ENCODE results near the gene SPRED2.

The SPRED2 gene

GRCh38 chr2:65382776-65383357, 49.5 kb downstream of the SPRED2 start:
- DNase-seq, result no peak

- no peak for DNase-seq
Observed at GRCh38 chr2:65382323-65382722, 50.1 kb downstream of the SPRED2 start.

- DNase-seq, result no peak
Observed at GRCh38 chr2:65381607-65382051, 50.8 kb downstream of the SPRED2 start.

- DNase-seq, result no peak
Observed at GRCh38 chr2:65380255-65380654, 52.1 kb downstream of the SPRED2 start.

GRCh38 chr2:65379721-65380171, 52.7 kb downstream of the SPRED2 start:
- no peak for DNase-seq

GRCh38 chr2:65379223-65379622, 53.2 kb downstream of the SPRED2 start:
- DNase-seq, result no peak

GRCh38 chr2:65378290-65378689, 54.1 kb downstream of the SPRED2 start:
- DNase-seq, result no peak

- no peak for DNase-seq
Observed at GRCh38 chr2:65377556-65378192, 54.7 kb downstream of the SPRED2 start.

- no peak for DNase-seq
Observed at GRCh38 chr2:65375723-65376122, 56.7 kb downstream of the SPRED2 start.

- no peak for DNase-seq
Observed at GRCh38 chr2:65374999-65375398, 57.4 kb downstream of the SPRED2 start.

- DNase-seq, result no peak
Observed at GRCh38 chr2:65374575-65374974, 57.8 kb downstream of the SPRED2 start.

GRCh38 chr2:65373365-65373918, 59.0 kb downstream of the SPRED2 start:
- no peak for DNase-seq

GRCh38 chr2:65372619-65373018, 59.8 kb downstream of the SPRED2 start:
- DNase-seq, result no peak

GRCh38 chr2:65371074-65371434, 61.3 kb downstream of the SPRED2 start:
- DNase-seq, result no peak

GRCh38 chr2:65370387-65371073, 61.9 kb downstream of the SPRED2 start:
- DNase-seq, result no peak

- no peak for DNase-seq
Observed at GRCh38 chr2:65369980-65370379, 62.4 kb downstream of the SPRED2 start.

- DNase-seq, result no peak
Observed at GRCh38 chr2:65369574-65369973, 62.8 kb downstream of the SPRED2 start.

GRCh38 chr2:65368468-65368867, 63.9 kb downstream of the SPRED2 start:
- no peak for DNase-seq

- DNase-seq, result no peak
Observed at GRCh38 chr2:65367524-65367923, 64.9 kb downstream of the SPRED2 start.

GRCh38 chr2:65366595-65367125, 65.7 kb downstream of the SPRED2 start:
- DNase-seq, result no peak

GRCh38 chr2:65364986-65365733, 67.2 kb downstream of the SPRED2 start:
- DNase-seq, result no peak

- DNase-seq, result no peak
Observed at GRCh38 chr2:65363879-65364666, 68.3 kb downstream of the SPRED2 start.

Measured in cortex of kidney (tissue), 1 donor.